ENCODE data around the gene CLEC19A. TPM values are rescaled to one million over a fixed set of nuclear protein-coding genes. Genes with fewer than 3 reads are reported as not detected.

Gene CLEC19A
- total RNA-seq, 4 donors from 2014 or later, result not detected

DNA sequence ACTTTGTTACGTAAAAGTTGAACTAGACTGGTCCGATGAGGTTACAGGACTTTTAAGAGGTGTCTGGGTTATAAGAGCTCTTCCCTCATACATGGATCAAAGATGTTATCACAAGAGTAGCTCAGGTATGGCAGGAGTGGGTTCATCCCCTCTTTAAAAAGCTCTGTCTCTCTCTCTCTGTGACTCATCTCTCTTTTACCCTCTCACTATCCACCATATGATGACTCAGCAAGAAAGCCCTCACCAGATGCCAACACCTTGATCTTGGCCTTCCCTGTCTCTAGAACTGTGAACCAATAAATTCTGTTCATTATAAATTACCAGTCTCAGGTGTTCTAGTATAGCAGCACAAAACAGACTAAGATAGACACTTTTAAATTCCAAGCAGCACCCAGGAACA lies 1.9 kb upstream of the CLEC19A start:
- TF ChIP-seq, protein P1, sequence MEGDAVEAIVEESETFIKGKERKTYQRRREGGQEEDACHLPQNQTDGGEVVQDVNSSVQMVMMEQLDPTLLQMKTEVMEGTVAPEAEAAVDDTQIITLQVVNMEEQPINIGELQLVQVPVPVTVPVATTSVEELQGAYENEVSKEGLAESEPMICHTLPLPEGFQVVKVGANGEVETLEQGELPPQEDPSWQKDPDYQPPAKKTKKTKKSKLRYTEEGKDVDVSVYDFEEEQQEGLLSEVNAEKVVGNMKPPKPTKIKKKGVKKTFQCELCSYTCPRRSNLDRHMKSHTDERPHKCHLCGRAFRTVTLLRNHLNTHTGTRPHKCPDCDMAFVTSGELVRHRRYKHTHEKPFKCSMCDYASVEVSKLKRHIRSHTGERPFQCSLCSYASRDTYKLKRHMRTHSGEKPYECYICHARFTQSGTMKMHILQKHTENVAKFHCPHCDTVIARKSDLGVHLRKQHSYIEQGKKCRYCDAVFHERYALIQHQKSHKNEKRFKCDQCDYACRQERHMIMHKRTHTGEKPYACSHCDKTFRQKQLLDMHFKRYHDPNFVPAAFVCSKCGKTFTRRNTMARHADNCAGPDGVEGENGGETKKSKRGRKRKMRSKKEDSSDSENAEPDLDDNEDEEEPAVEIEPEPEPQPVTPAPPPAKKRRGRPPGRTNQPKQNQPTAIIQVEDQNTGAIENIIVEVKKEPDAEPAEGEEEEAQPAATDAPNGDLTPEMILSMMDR (IDR thresholded peaks at IDR 0.05), result no peak
- ATAC-seq (ENCODE audit: low FRiP score), result peak; percentile 41
- DNase-seq (ENCODE audit: low spot score), result no peak

DNA sequence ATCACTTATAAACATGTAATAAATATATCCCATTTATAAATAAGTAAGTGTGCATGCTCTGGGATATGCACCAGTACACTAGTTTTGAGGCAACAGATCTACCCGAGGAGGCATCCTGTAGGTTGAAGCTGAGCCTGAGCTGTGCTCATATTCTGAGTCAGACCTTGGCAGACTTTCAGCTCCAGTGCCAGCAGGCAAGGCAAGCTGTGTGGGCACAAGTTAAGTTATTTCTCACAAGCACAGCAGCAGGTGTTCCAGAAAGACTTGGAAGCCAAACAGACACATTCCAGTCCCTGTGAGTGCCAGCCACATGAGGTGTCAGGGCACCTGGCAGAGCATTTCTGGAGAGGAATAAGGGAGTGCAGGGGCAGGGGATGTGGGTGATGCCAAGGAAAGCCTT lies 1.3 kb upstream of the CLEC19A start:
- DNase-seq (ENCODE audit: low spot score) (no peak), ATAC-seq (ENCODE audit: low FRiP score) (peak; percentile 88)
- TF ChIP-seq, protein P1 (IDR thresholded peaks at IDR 0.05), result no peak

DNA sequence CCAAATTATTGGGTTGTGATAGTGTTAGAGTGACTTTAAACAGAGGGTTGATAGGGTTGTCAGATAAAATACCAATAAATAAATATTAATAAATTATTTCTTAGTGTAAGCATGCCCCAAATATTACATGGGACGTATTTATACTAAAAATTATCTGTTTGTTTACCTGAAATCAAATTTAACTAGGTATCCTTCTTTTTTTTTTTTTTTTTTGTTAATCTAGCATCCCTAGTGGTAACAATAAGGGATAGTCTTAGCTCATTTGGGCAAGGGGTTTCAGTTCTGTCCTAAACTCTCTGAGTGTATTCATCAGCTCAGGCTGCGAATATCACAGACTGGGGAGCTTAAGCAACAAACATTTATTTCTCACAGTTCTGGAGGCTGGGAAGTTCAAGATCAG lies 1.3 kb downstream of the CLEC19A start:
- DNase-seq (ENCODE audit: low spot score) (no peak), ATAC-seq (ENCODE audit: low FRiP score) (no peak)
- TF ChIP-seq, protein P1 (IDR thresholded peaks at IDR 0.05), result no peak

DNA sequence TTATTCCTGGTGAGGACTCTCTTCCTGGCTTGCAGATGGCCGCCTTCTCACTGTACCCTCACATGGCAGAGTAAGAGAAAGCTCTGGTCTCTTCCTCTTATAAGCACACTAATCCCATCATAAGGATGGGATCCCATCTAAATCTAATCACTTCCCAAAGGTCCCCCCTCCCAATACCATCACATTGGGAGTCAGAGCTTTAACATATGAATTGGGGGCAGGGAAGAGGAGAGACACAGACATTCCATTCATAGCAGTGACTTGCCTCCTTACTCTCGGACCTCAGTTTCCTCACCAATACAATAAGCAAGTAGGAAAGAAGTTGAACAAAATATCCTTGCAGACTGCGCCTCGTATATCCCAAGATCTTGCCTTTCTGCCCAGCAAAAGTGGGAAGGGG lies 1.7 kb downstream of the CLEC19A start:
- TF ChIP-seq, protein P1 (IDR thresholded peaks at IDR 0.05), result no peak
- ATAC-seq (ENCODE audit: low FRiP score), result no peak
- no peak for DNase-seq (ENCODE audit: low spot score)

DNA sequence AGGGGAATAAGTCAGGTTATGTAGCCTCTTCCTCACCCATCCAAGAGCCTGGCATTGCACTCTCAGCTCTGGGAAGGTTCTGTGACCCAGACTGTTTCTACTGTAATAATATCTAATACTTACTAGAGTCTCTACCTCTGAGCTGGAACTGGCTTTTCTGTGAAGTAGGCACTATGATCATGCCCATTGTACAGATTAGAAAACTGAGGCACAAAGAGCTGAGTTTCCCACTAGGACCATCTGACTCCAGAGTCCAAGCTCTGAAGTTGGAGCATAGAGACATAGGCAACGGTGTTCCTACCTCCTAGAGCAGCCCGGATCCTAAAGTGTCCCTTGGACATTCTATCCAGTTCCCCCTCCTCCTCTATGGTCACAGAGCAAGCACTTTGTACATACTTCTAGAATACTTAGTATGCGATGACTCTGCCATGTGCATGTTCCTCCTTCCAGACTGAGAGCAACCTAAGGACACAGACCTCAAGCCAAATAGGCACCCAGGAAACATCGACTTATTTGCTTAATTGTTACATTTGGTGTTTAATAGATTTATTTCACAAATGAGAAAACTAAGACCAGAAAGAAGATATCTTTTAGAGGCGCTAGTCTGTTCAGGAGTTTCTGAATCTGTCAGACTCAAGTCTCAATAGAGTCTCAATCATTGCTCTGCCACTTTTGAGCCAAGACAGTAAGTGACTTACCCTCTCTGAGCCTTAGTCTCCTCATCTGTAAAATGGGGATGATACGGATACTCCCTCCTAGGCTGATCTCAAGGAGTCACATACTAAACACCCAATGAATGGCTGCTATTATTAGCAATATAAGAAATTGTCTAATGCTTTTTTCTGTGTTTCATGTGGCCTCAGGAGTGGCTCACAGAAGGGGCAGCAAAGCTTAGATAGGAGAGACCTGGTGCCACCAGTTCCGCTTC lies 3.6 kb downstream of the CLEC19A start:
- ATAC-seq (ENCODE audit: low FRiP score), result no peak
- TF ChIP-seq, protein P1 (IDR thresholded peaks at IDR 0.05), result no peak

DNA sequence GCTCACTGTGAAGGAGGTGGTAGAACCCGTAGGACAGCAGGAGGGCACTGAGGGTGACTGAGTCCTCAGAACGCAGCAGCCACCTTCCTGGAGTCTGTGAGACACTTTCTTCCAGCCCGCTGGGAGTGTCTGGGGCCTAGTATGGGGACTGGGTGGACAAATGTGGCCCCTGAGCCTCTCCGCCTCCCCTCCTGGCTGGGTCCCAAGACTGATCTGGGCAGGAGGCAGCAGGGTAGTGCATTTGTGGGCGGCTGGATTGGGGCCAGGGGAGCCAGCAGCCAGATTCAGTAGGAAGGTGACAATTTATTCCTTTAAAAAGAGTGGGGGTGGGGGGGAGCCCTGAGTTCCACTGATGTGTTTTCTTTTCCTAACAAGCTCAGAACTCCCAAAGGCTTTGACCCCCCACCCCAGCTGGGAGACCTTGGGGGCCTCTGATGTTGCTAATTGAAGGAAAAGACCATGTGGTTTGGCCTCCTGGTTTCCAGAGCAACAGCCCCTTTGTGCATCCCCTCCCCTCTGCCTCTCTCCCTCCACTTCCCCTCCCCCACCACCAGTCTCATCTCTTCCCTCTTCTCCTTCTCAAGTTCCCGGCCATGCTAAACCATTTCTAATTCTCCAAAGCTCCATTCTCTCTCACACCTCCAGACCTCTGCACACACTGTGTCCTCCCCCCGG lies 4.4 kb downstream of the CLEC19A start:
- DNase-seq (ENCODE audit: low spot score) (no peak), ATAC-seq (ENCODE audit: low FRiP score) (no peak)
- TF ChIP-seq, protein P1 (IDR thresholded peaks at IDR 0.05), result no peak

More for the DNA sequence above, 3.6 kb downstream of the CLEC19A start:
- DNase-seq (ENCODE audit: low spot score), result no peak
